LNCAP (cell line): ENCODE results near the gene TEX261.

Source experiments
- TF ChIP-seq, protein P1 (sequence below): fragments of 450-650 bp; IDR thresholded peaks from 2 replicates; pipeline ENCODE4 v1.5.1; 2017; ENCODE audit warnings: mild to moderate bottlenecking

The TEX261 gene

DNA sequence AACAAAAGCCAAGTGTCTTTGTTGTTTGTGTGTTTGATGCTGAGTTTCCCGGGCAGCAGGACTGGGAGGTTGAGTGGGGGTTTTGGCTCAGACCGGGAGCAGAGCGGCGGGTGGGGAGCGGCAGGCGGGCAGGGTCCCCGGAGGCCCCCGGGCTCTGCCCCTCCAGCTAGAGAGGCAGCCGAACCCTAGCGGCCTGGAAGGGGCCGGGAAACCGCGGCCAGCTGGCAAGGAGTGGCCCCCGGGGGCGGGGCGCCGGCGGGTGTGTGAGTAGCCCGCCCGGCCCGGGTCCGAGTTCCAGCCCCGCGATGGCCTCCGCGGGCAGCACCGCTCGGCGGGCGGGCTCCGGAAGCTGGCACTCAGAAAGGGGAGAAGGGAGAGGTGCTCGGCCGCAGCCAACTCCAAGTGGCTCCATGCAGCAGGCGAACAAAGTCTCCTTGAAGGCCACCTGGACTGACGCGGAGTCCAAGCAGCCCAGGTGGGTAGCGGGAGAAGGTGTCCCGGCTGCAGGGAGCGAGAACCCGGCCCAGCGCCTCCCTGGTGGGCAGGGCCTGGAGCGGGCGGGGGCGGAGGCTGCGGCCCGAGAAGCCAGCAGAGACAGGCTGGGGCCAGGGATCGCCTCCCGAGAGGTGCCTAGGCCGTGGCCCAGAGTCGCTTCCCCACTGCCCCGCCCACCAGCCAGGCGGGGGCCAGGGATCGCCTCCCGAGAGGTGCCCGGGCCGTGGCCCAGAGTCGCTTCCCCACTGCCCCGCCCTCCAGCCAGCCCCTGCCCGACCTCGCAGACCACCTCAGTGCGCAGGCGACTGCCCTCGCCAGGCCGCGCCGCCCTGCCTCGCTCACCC lies 16.1 kb downstream of the TEX261 start, which contains the start of gene ANKRD53:
Gene ANKRD53, plus strand, starts transcription at position 290 of the 839 bp plus-strand sequence. Its CDS starts 16 bp downstream, at position 306.
- TF ChIP-seq, protein P1, sequence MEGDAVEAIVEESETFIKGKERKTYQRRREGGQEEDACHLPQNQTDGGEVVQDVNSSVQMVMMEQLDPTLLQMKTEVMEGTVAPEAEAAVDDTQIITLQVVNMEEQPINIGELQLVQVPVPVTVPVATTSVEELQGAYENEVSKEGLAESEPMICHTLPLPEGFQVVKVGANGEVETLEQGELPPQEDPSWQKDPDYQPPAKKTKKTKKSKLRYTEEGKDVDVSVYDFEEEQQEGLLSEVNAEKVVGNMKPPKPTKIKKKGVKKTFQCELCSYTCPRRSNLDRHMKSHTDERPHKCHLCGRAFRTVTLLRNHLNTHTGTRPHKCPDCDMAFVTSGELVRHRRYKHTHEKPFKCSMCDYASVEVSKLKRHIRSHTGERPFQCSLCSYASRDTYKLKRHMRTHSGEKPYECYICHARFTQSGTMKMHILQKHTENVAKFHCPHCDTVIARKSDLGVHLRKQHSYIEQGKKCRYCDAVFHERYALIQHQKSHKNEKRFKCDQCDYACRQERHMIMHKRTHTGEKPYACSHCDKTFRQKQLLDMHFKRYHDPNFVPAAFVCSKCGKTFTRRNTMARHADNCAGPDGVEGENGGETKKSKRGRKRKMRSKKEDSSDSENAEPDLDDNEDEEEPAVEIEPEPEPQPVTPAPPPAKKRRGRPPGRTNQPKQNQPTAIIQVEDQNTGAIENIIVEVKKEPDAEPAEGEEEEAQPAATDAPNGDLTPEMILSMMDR = no peak

DNA sequence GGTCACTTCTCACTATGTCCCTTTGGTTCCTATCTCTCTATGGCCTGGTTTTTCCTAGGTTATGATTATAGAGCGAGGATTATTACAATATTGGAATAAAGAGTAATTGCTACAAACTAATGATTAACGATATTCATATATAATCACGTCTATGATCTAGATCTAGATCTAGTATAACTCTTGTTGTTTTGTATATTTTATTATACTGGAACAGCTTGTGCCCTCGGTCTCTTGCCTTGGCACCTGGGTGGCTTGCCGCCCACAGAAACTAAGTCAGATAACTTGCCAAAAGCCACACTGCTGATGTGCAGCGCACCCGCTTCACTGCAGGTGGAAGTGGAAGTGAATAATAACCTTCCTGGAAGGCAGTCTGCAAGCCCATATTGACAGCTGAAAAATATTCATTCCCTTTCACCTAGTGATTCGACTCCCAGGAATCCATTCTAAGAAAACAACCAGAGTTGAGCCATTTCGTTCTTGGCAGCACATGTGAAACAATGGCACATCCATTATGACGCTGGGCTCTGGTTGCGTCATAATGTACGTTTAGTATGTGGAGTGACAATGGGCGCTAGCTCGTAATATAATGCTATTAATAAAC lies 17.0 kb downstream of the TEX261 start:
- TF ChIP-seq, protein P1 = no peak

DNA sequence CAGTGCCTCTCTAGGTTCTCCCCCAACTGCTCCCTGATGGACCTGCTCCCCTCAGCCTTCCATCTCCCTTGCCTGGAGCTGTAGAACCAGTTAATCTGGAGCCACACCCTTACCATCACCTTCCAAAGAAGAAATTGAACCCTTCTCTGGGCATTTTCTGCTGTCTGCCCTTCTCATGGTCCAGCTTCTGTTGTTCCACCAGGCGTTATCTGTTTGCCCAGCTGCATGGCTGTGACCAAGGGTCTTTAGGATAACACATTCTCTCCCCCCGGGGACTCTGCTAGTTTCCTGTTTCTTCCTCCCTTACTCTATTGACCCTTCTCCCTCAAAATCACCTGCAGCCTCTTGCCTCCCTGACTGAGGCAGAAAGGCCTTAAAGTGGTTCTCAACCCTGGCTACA lies 19.4 kb downstream of the TEX261 start:
- TF ChIP-seq, protein P1 = no peak

DNA sequence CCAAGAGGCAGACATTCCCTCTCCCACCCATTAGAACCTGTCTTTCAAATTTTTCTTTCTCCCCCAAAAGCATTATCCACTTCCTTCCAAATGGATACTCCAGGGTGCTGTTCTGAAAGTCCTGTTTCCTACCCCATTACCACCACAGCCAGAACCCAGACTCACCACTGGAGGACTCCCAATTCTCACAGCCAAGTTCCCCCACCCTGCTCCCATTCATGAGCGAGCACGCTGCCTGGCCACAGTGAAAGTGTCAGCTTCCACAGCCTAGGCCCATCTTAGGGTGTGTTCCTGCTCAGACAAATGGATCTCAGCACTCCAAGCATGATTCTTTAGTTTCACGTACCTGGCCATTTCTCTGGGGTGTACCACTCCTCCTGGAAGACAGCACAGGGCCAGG lies 20.1 kb downstream of the TEX261 start:
- TF ChIP-seq, protein P1 = no peak

DNA sequence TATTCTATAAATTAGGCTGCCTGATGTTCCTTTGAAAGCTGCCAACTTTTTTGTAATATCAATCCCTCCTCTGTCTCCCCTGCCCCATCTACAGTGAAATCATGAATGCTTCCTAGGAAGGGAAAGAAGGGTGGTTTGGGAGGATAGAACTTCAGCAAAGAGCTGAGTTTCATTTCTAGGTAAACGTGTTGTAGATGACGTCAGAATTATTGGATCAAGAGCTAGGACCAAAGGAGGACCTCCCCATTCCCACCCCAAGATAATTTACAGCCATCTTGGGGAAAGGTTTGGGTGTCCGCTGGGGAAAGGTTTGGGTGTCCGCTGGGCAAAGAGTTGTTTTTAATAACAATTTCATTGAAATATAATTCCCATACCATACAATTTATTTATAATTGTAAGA lies 27.5 kb downstream of the TEX261 start:
- TF ChIP-seq, protein P1 = no peak

DNA sequence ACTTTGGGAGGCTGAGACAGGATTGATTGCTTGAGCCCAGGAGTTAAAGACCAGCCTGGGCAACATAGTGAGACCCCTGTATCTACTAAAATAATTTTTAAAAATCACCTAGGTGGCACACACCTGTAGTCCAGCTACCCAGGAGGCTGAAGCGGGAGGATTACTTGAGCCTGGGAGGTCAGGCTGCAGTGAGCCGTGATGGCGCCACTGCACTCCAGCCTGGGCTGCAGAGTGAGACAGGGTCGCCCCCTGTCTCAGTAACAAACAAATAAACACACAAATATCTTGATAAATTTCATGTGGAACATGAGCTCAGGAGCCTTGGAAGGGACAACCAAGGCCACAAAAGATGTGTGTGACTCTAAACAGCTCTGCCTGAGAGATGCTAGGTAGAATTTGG lies 28.0 kb downstream of the TEX261 start:
- TF ChIP-seq, protein P1 = no peak

DNA sequence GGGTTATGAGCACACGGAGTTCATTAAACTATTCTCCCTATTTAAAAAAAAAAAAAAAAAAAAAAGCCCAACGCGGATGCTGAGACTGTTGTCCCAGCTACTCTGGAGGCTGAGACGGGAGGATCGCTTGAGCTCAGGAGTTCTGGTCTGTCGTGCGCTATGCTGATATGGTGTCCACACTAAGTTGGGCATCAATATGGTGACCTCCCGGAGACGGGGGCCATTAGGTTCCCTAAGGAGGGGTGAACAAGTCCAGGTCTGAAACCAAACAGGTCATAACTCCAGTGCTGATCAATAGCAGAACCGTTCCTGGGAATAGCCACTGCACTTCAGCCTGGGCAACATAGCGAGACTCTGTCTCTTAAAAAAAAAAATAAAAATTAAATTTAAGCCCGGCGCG lies 29.2 kb downstream of the TEX261 start:
- TF ChIP-seq, protein P1 = no peak
